Adrenal gland (tissue), 12 donors: Measurements from ENCODE around the gene PI16. TPM values are rescaled to one million over a fixed set of nuclear protein-coding genes. Genes with fewer than 3 reads are reported as not detected.

Source experiments
- DNase-seq, 7 donors: peaks; one replicate each; pipeline ENCODE4 v3.0.0-alpha.2; 2019 to 2020
- H3K27ac ChIP-seq, 5 donors: fragments of 200-600 bp; sonication (generic) in 4 of 5; 1 replicate in 3 of 5; 2 replicates in 2 of 5; pipeline versions ENCODE4 v1.5.1 to v1.8.0; 2016 to 2020; ENCODE audit warnings: mild to moderate bottlenecking in 1 of 5
- H3K27me3 ChIP-seq: fragments of 200-600 bp; 2 replicates; pipeline ENCODE4 v1.8.0; 2021
- H3K36me3 ChIP-seq, 2 donors: fragments of 200-600 bp; replicated peaks in 1 of 2; 1 replicate in 1 of 2; 2 replicates in 1 of 2; pipeline versions ENCODE4 v1.5.1 to v1.8.0; 2018 to 2022
- H3K4me1 ChIP-seq, 2 donors: fragments of 200-600 bp; replicated peaks in 1 of 2; 1 replicate in 1 of 2; 2 replicates in 1 of 2; pipeline versions ENCODE4 v1.5.1 to v1.8.0; 2018 to 2021
- H3K4me3 ChIP-seq, 4 donors: fragments of 200-600 bp; sonication (generic) in 3 of 4; one replicate each; pipeline ENCODE4 v1.5.1; 2016 to 2018
- H3K9me3 ChIP-seq, 3 donors: fragments of 200-600 bp; sonication (generic) in 1 of 3; replicated peaks in 1 of 3; 1 replicate in 2 of 3; 2 replicates in 1 of 3; pipeline versions ENCODE4 v1.5.1 to v1.8.0; 2016 to 2021
- POLR2A ChIP-seq, 2 donors: fragments of 450-650 bp; IDR thresholded peaks; one replicate each; pipeline ENCODE4 v1.6.1; 2017; ENCODE audit warnings: antibody characterized with exemption in 2 of 2, mild to moderate bottlenecking in 2 of 2, moderate library complexity in 1 of 2
- WGBS, 4 donors: extraction: QIAGEN DNeasy Blood & Tissue Kit in 2 of 4; methylation state at CpG; one replicate each; pipeline versions ENCODE4 v1.1.5 to v1.1.7; 2013 to 2017; 5-methylcytosine and 5-hydroxymethylcytosine counted together
- intact Hi-C, 2 donors: fragments of 100-400 bp; cut with DNase I; formaldehyde crosslinking; loops; one replicate each; pipeline versions ENCODE4 v1.14.1 to v1.15.0; 2022 to 2023
- polyA plus RNA-seq, 3 donors: library from polyadenylated mRNA; stranded (reverse); fragments of 200-250 nt in 2 of 3; fragments of 350-450 nt in 1 of 3; fragmentation: Illumina TruSeq in 1 of 3; extraction: RNeasy Lipid Tissue Mini Kit (QIAGEN cat#74804) in 1 of 3; gene quantifications; one replicate each; pipeline ENCODE4 v1.2.3, GENCODE V29; 2013 to 2014
- total RNA-seq, 9 donors: library from RNA; depleted of rRNA in 4 of 9; stranded (reverse); fragments of >200 nt in 4 of 9; fragments of 120-200 nt in 1 of 9; fragmentation: NEBNext Ultra II Directional in 1 of 9; extraction: Animal tissue kit (Norgen Biotek cat#: 25700) in 1 of 9; gene quantifications; one replicate each; pipeline versions ENCODE4 v1.1.0 to v1.2.4, GENCODE V29; 2013 to 2023
- TF ChIP-seq, protein P1 (sequence below), 6 experiments: fragments of 450-650 bp in 4 of 6; fragments of 200-600 bp in 2 of 6; sonication (generic) in 1 of 6; IDR thresholded peaks; 1 replicate in 5 of 6; 2 replicates in 1 of 6; pipeline versions ENCODE4 v1.5.1 to v1.8.0; 2016 to 2021; ENCODE audit warnings: antibody characterized with exemption in 6 of 6, mild to moderate bottlenecking in 2 of 6, moderate library complexity in 1 of 6
- donor health status: healthy with polysubstance abuse.
- donor health status: Bipolar disorder and iron deficiency.
- donor health status: DM: yes; HTN: yes; CAD: no.
- donor health status: DM: no; HTN: no; CAD: no.
- donor health status: DM: no; HTN: no; CAD: no.
- donor health status: DM: yes; HTN: yes; CAD: no.

Gene PI16
- total and polyA plus RNA-seq, 12 donors, result 0.12 to 9.3 (median 0.68) TPM; not detected in 1

DNA sequence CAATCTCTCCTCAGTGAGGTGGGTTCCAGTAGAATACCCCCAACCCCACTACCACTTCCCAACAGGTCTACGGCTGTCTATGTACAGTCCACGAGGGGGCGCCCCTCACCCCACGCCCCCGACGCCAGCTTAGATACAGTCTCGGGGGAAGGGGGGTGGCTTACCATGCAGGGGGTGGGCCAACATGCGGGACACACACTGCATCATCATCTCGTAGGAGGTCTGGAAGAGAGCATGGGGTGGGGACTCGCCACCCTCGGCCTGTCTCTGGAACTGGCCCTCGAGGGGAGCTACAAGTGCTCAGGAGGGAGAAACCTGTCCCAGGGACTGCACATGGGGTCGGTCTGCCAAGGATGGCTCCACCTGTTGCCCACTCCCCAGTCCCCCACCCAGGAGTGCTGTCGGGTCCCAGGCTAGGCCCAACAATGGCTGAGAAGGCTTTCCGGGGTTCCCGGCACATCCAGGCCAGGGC lies 23.0 kb downstream of the PI16 start:
- Histone ChIP-seq H3K36me3 (peaks cover 0 to 70% of the 10 kb centered on the region in 2 donors), H3K4me1 (peaks cover 17 to 54% of the 10 kb centered on the region in 2 donors), H3K27ac (peak overlapping the region in 4 of 5 donors; percentile 60 to 90 (median 72)), H3K9me3 (no peaks in the 10 kb centered on the region), H3K27me3 (no peaks in the 10 kb centered on the region), H3K4me3 (no peak overlapping the region)
- WGBS, 4 donors, result 67 to 72% (median 68%) methylated on average over 12 to 16 of the region's 16 CpGs; no CpG with 5 or more reads in 1 of the 4 donors
- TF ChIP-seq, protein P1, sequence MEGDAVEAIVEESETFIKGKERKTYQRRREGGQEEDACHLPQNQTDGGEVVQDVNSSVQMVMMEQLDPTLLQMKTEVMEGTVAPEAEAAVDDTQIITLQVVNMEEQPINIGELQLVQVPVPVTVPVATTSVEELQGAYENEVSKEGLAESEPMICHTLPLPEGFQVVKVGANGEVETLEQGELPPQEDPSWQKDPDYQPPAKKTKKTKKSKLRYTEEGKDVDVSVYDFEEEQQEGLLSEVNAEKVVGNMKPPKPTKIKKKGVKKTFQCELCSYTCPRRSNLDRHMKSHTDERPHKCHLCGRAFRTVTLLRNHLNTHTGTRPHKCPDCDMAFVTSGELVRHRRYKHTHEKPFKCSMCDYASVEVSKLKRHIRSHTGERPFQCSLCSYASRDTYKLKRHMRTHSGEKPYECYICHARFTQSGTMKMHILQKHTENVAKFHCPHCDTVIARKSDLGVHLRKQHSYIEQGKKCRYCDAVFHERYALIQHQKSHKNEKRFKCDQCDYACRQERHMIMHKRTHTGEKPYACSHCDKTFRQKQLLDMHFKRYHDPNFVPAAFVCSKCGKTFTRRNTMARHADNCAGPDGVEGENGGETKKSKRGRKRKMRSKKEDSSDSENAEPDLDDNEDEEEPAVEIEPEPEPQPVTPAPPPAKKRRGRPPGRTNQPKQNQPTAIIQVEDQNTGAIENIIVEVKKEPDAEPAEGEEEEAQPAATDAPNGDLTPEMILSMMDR (IDR thresholded peaks at IDR 0.05), result peak in 4 of 6 experiments; percentile 18 to 35 (median 29)
- no peak for TF ChIP-seq POLR2A (IDR thresholded peaks at IDR 0.05)
- intact Hi-C loops, result loop anchor here (5.0 to 10.0 kb wide), 3 partner anchors 53 to 90 kb away; partner anchors contain the start of gene C6orf89 (in 1 of the 2)
- DNase-seq, result peak in 1 of 7 donors; percentile 32

DNA sequence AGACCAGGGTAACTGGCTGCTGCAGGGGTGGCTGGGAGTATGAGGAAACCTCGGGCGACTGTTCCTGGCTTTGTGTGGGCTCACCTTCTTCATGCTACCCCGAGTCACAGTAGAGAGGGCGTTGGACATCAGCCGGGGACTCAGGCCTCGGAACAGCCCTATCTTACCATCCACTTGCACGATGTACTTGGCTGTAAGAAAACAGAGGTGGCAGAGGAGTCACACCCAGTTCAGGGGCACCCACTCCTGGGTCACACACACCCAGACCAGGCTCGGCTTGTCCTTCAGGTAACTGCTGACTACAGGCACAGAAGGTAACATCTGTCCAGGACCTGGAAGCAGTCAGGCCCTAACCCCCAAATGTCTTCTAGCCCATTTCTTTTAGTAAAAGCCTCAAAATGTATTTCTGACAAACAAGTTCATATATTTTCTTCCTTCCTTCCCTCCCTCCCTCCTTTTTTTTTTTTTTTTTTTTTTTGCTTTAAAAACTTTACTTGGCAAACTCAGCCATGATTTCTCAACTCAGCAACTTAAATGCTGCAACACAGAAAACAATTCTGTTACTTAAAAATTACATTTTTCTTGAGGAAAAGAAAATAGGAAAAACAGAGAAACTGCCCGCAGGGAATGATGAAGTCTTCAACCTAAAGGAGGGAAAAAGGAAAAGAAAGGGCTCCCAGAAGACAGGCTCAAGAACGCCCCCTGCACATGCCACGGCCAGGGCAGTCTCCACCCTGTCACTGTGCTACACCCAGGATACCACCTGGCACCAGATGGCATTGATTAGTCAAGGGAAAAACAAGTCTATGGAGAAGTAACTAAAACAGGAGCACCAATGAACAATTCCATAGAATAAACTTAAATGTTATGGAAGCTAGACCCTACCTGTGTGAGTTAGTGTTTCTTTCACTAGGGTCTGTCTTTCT lies 24.1 kb downstream of the PI16 start:
- Histone ChIP-seq H3K9me3 (no peaks in the 10 kb centered on the region), H3K4me3 (no peak overlapping the region), H3K36me3 (peaks cover 0 to 58% of the 10 kb centered on the region in 2 donors), H3K4me1 (peaks cover 21 to 66% of the 10 kb centered on the region in 2 donors), H3K27ac (peak overlapping the region in 3 of 5 donors; percentile 60 to 90 (median 84)), H3K27me3 (no peaks in the 10 kb centered on the region)
- no peak for DNase-seq
- intact Hi-C loops, result loop anchor here (5.0 to 10.0 kb wide), 3 partner anchors 54 to 91 kb away; partner anchors contain the start of gene C6orf89 (in 1 of the 2)
- 72 to 74% (median 73%) methylated on average over 10 to 11 of the region's 11 CpGs for WGBS, 4 donors
- TF ChIP-seq, protein P1 (IDR thresholded peaks at IDR 0.05), result no peak
- TF ChIP-seq POLR2A (IDR thresholded peaks at IDR 0.05), result no peak

GRCh38 chr6:36979347-36979742 lies 24.8 kb downstream of the PI16 start:
- 16 to 26% (median 25%) methylated on average over 4 of the region's 4 CpGs for WGBS, 4 donors
- no peak for TF ChIP-seq POLR2A (IDR thresholded peaks at IDR 0.05)
- TF ChIP-seq, protein P1 (IDR thresholded peaks at IDR 0.05), result peak; percentile 44 to 80 (median 71)
- peaks cover 23 to 72% of the 10 kb centered on the region in 2 donors for H3K4me1 ChIP-seq
- H3K27me3 ChIP-seq, result no peaks in the 10 kb centered on the region
- no peaks in the 10 kb centered on the region for H3K9me3 ChIP-seq
- intact Hi-C loops, result loop anchor here (5.0 to 10.0 kb wide), 3 partner anchors 55 to 92 kb away; partner anchors contain the start of gene C6orf89 (in 1 of the 2)
- no peak overlapping the region for H3K4me3 ChIP-seq
- peak overlapping the region in 3 of 5 donors; percentile 30 to 78 (median 39) for H3K27ac ChIP-seq
- peaks cover 0 to 51% of the 10 kb centered on the region in 2 donors for H3K36me3 ChIP-seq
- DNase-seq, result peak; percentile 66 to 81 (median 76)

GRCh38 chr6:36980129-36980528 lies 25.6 kb downstream of the PI16 start:
- Histone ChIP-seq H3K27ac (peak overlapping the region in 2 of 5 donors; percentile 21 to 78), H3K4me1 (peaks cover 30 to 76% of the 10 kb centered on the region in 2 donors), H3K36me3 (peaks cover 0 to 43% of the 10 kb centered on the region in 2 donors), H3K27me3 (no peaks in the 10 kb centered on the region), H3K4me3 (no peak overlapping the region), H3K9me3 (no peaks in the 10 kb centered on the region)
- no peak for DNase-seq
- WGBS, 4 donors, result 67 to 72% (median 70%) methylated on average over 6 of the region's 6 CpGs
- intact Hi-C loops, result no loop called here
- TF ChIP-seq, protein P1 (IDR thresholded peaks at IDR 0.05), result no peak
- TF ChIP-seq POLR2A (IDR thresholded peaks at IDR 0.05), result no peak
